NCI-H2171 treated with DMSO at 0.1 percent for 48 hours (cell line): ENCODE data around the gene ZBTB17.

ENCODE experiments used
- DNase-seq: peaks from one replicate; lab custom pipeline; 2025; lab: John Stamatoyannopoulos, UW

ZBTB17 gene

GRCh38 chr1:15947382-15948090, 28.4 kb downstream of the ZBTB17 start:
- no peak for DNase-seq

- DNase-seq = no peak
Measured at GRCh38 chr1:15946571-15947381, 29.1 kb downstream of the ZBTB17 start.

- no peak for DNase-seq
Measured at GRCh38 chr1:15945832-15946448, 30.0 kb downstream of the ZBTB17 start.

GRCh38 chr1:15945011-15945831, 30.7 kb downstream of the ZBTB17 start:
- DNase-seq = no peak

GRCh38 chr1:15944308-15945010, 31.4 kb downstream of the ZBTB17 start:
- DNase-seq = no peak

- no peak for DNase-seq
Measured at GRCh38 chr1:15943992-15944307, 32.0 kb downstream of the ZBTB17 start.

- no peak for DNase-seq
Measured at GRCh38 chr1:15943328-15943991, 32.4 kb downstream of the ZBTB17 start.

- DNase-seq = no peak
Measured at GRCh38 chr1:15942661-15943327, 33.1 kb downstream of the ZBTB17 start.

- no peak for DNase-seq
Measured at GRCh38 chr1:15941899-15942660, 33.8 kb downstream of the ZBTB17 start.

- no peak for DNase-seq
Measured at GRCh38 chr1:15941044-15941840, 34.7 kb downstream of the ZBTB17 start.

GRCh38 chr1:15940110-15941043, 35.5 kb downstream of the ZBTB17 start:
- DNase-seq = no peak

- no peak for DNase-seq
Measured at GRCh38 chr1:15939181-15940109, 36.5 kb downstream of the ZBTB17 start.

GRCh38 chr1:15938628-15939161, 37.2 kb downstream of the ZBTB17 start:
- no peak for DNase-seq

- no peak for DNase-seq
Measured at GRCh38 chr1:15937706-15938168, 38.2 kb downstream of the ZBTB17 start.

- no peak for DNase-seq
Measured at GRCh38 chr1:15937146-15937545, 38.8 kb downstream of the ZBTB17 start.

- DNase-seq = no peak
Measured at GRCh38 chr1:15936025-15936424, 39.9 kb downstream of the ZBTB17 start.
